Parathyroid adenoma (tissue), 2 donors: ENCODE results near the gene CYP26C1.

Experiments
- H2AFZ ChIP-seq: fragments of 300-600 bp; sonication (generic); one replicate; pipeline ENCODE4 v1.7.0; 2017; ENCODE audit warnings: antibody characterized with exemption, mild to moderate bottlenecking
- H3K27ac ChIP-seq: fragments of 300-600 bp; sonication (generic); one replicate; pipeline ENCODE4 v1.7.0; 2017
- H3K27me3 ChIP-seq: fragments of 300-600 bp; sonication (generic); one replicate; pipeline ENCODE4 v1.7.0; 2017; ENCODE audit warnings: low read length; ENCODE audit not compliant: control insufficient read depth, insufficient read depth
- H3K36me3 ChIP-seq: fragments of 300-600 bp; sonication (generic); one replicate; pipeline ENCODE4 v1.7.0; 2017; ENCODE audit warnings: low read length; ENCODE audit not compliant: control insufficient read depth, insufficient read depth
- H3K4me1 ChIP-seq: fragments of 300-600 bp; sonication (generic); one replicate; pipeline ENCODE4 v1.7.0; 2017; ENCODE audit warnings: control low read depth
- H3K4me2 ChIP-seq: fragments of 300-600 bp; sonication (generic); one replicate; pipeline ENCODE4 v1.7.0; 2017; ENCODE audit warnings: low read length
- H3K4me3 ChIP-seq: fragments of 300-600 bp; sonication (generic); one replicate; pipeline ENCODE4 v1.7.0; 2017; ENCODE audit warnings: low read depth, low read length
- H3K79me2 ChIP-seq: fragments of 300-600 bp; sonication (generic); one replicate; pipeline ENCODE4 v1.7.0; 2017; ENCODE audit warnings: control low read depth
- H3K9ac ChIP-seq: fragments of 300-600 bp; sonication (generic); one replicate; pipeline ENCODE4 v1.7.0; 2017; ENCODE audit warnings: mild to moderate bottlenecking
- H3K9me3 ChIP-seq: fragments of 300-600 bp; sonication (generic); one replicate; pipeline ENCODE4 v1.7.0; 2017; ENCODE audit warnings: low read length; ENCODE audit not compliant: control insufficient read depth
- TF ChIP-seq, protein P1 (sequence below): fragments of 300-600 bp; sonication (generic); IDR thresholded peaks from one replicate; pipeline ENCODE4 v1.7.0; 2017; ENCODE audit warnings: antibody characterized with exemption, mild to moderate bottlenecking
- donor health status: primary hyperparathyroidism.

Gene CYP26C1

DNA sequence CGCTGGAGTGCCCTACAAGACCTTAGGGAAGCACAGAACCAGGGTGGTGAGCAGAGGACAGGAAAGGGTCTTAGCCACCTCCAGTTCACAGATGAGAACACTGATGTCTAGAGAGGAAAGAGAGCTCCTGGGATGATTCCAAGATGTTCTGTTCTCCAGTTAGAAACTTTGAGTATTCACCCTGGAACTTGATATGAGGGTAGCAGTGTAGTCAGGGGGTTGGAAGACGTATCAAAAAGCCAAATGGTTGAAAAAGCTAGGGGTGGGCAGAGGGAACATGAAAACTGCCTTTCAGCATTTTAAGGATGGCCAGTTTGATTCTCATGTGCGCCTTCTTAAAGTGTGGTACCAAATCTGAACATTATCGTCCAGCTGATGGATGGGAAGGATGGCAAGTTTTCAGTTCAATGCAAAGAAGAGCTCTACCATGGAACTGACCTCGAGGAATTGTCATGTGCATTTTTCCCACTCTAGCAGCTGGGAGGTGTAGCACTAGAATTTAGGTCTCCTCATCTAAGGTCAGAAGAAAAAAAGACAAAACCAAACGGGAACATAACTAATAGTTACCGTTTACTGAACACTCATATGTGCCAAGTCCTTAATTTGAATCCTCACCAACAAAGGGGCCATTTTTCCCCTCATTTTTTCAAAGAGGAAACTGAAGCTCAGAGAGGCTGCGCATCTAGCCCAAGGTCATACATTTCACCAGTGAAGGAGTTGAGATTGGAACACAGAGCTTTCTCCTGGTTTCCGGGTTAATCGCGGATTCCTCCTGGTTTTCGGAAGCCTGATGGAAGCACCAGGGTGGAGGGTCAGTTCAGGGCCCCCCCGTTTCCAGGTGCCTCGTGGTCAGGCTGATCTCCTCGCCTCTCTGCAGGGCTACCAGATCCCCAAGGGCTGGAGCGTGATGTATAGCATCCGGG is 7.1 kb downstream of the CYP26C1 start:
- Histone ChIP-seq H3K27me3 (peaks cover 6% of the 10 kb centered on the region), H3K9ac (no peak overlapping the region), H3K36me3 (no peaks in the 10 kb centered on the region), H3K79me2 (no peaks in the 10 kb centered on the region), H2AFZ (no peak overlapping the region), H3K27ac (no peak overlapping the region), H3K4me1 (no peaks in the 10 kb centered on the region), H3K4me2 (no peak overlapping the region), H3K9me3 (no peaks in the 10 kb centered on the region), H3K4me3 (no peak overlapping the region)
- TF ChIP-seq, protein P1, sequence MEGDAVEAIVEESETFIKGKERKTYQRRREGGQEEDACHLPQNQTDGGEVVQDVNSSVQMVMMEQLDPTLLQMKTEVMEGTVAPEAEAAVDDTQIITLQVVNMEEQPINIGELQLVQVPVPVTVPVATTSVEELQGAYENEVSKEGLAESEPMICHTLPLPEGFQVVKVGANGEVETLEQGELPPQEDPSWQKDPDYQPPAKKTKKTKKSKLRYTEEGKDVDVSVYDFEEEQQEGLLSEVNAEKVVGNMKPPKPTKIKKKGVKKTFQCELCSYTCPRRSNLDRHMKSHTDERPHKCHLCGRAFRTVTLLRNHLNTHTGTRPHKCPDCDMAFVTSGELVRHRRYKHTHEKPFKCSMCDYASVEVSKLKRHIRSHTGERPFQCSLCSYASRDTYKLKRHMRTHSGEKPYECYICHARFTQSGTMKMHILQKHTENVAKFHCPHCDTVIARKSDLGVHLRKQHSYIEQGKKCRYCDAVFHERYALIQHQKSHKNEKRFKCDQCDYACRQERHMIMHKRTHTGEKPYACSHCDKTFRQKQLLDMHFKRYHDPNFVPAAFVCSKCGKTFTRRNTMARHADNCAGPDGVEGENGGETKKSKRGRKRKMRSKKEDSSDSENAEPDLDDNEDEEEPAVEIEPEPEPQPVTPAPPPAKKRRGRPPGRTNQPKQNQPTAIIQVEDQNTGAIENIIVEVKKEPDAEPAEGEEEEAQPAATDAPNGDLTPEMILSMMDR, result no peak

DNA sequence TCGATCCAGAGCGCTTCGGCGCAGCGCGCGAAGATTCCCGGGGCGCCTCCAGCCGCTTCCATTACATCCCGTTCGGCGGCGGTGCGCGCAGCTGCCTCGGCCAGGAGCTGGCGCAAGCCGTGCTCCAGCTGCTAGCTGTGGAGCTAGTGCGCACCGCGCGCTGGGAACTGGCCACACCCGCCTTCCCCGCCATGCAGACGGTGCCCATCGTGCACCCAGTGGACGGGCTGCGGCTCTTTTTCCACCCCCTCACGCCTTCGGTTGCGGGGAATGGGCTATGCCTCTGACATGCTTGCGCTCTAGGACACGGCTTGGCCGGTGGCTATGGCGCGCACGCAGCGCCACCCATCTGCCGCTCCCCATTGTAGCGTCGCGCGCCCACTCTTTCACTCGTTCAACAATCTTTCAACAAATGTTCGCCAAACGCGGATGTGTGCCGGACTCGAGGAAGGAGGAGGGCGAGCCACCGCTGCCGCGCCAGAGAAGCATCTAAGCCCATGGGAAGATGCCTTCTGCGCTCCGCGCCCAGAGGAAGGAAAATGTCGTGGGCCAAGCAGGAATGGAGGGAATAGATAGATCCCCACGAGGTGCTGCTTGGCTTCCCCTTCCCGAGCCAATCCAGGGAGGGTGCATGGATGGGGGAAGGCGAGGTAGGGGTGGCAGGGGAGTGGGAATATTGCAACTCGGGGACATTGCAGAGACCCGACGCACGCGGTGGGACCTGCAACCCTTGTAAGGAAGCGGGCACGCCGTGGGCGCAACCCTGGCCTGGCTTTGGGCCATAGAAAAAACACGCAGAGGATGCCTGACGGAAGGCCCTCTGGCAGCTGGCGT is 8.0 kb downstream of the CYP26C1 start:
- H3K4me2 ChIP-seq, result no peak overlapping the region
- TF ChIP-seq, protein P1, result no peak
- H3K4me3 ChIP-seq, result no peak overlapping the region
- H3K4me1 ChIP-seq, result no peaks in the 10 kb centered on the region
- H3K9me3 ChIP-seq, result no peaks in the 10 kb centered on the region
- H3K27ac ChIP-seq, result no peak overlapping the region
- no peaks in the 10 kb centered on the region for H3K36me3 ChIP-seq
- H3K79me2 ChIP-seq, result no peaks in the 10 kb centered on the region
- peaks cover 4% of the 10 kb centered on the region for H3K27me3 ChIP-seq
- no peak overlapping the region for H3K9ac ChIP-seq
- H2AFZ ChIP-seq, result no peak overlapping the region

DNA sequence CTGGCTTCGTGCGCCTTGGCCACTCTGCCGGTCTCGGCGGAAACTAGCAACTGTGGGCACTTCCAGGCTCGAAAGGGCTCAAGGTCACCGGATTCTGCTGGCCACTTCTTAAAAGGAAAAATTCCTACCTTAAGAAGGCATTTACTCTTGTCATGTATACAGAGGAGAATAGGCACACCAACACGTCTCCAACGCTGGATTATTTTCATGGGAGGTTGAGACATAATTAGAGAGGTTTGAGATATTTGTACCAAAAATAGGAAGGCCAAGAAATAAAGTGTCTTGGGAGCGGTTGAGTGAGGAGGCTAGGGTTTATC is 8.6 kb downstream of the CYP26C1 start:
- Histone ChIP-seq H3K4me3 (no peak overlapping the region), H3K36me3 (no peaks in the 10 kb centered on the region), H3K9ac (no peak overlapping the region), H3K4me1 (peaks cover 1% of the 10 kb centered on the region), H3K4me2 (no peak overlapping the region), H3K79me2 (no peaks in the 10 kb centered on the region), H3K27me3 (peaks cover 4% of the 10 kb centered on the region), H3K9me3 (no peaks in the 10 kb centered on the region), H3K27ac (no peak overlapping the region), H2AFZ (no peak overlapping the region)
- TF ChIP-seq, protein P1, result no peak

DNA sequence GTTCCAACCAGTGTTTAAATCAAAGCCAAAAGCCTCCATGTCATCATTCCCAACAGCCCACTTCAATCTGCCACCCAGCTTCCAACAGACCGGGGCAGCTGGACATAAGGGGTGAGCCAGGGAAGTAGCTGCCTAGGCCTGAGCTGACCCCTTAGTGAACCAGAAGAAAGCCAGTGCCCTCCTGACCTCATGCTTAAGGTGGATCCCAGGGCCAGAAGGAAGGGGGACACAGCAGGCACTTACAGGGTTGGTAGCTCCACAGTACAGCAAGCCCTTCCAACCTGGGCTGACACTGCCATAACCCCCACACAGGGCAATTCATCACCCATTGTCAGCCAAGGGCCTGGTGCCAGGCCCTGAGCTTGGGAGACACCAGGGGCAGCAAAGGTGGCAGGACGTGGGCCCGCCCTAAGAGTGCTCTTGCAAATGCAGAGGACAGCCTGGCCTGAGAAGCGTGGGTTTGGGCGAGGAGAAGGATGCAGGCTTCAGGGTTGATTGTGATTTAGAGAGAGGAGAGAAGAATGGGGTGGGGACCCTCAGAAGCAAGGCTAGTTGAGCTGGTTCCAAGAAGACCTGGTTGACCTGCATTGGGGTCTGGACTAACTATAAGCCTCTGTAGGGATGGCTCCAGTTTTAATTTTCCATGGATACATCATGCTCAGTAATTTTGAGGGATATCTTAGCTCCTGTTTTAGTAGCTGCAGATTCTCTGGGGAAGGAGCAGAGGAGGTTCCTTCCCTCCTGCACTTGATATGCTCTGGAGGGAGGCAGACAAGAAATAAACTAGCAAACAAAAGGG is 10.0 kb downstream of the CYP26C1 start:
- Histone ChIP-seq H3K9ac (no peak overlapping the region), H3K9me3 (no peaks in the 10 kb centered on the region), H3K4me2 (no peak overlapping the region), H3K79me2 (no peaks in the 10 kb centered on the region), H2AFZ (no peak overlapping the region), H3K27me3 (peaks cover 10% of the 10 kb centered on the region), H3K4me3 (no peak overlapping the region), H3K4me1 (peaks cover 3% of the 10 kb centered on the region), H3K27ac (no peak overlapping the region), H3K36me3 (no peaks in the 10 kb centered on the region)
- TF ChIP-seq, protein P1, result no peak
